WI38 (cell line): Measurements from ENCODE around the gene CYP11A1.
"Not testable (repeated sequence)": the region's sequence is repeated elsewhere in the genome, so short reads cannot be mapped to it uniquely, and the experiment has no call there.

Experiments
- H3K4me3 ChIP-seq: 2 replicates; pipeline ENCODE4 v1.5.1; 2011; ENCODE audit warnings: low read depth, mild to moderate bottlenecking, control low read depth, low read length
- TF ChIP-seq, protein P1 (sequence below): IDR thresholded peaks from 2 replicates; pipeline ENCODE4 v1.5.1; 2012; ENCODE audit warnings: low read depth, mild to moderate bottlenecking, control low read depth, low read length

Gene CYP11A1

DNA sequence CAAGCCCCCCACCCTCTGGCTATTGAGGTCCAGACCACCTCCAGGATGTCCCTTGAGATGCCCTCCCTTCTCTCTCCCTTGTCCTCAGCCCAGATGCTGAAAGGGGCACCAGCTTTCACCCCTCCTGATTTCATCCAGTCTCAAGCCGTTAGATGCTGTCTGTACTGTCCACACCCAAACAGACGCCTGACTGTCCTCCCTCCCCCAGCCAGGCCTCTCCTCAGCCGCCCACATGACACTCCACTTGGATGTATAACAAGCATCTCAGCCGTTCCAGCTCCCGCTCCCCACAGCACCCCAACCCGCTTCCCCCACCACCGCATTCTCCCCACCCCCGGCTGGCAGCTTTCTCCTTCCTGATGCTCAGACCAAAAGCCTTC lies 25.0 kb upstream of the CYP11A1 start:
- TF ChIP-seq, protein P1, sequence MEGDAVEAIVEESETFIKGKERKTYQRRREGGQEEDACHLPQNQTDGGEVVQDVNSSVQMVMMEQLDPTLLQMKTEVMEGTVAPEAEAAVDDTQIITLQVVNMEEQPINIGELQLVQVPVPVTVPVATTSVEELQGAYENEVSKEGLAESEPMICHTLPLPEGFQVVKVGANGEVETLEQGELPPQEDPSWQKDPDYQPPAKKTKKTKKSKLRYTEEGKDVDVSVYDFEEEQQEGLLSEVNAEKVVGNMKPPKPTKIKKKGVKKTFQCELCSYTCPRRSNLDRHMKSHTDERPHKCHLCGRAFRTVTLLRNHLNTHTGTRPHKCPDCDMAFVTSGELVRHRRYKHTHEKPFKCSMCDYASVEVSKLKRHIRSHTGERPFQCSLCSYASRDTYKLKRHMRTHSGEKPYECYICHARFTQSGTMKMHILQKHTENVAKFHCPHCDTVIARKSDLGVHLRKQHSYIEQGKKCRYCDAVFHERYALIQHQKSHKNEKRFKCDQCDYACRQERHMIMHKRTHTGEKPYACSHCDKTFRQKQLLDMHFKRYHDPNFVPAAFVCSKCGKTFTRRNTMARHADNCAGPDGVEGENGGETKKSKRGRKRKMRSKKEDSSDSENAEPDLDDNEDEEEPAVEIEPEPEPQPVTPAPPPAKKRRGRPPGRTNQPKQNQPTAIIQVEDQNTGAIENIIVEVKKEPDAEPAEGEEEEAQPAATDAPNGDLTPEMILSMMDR = no peak
- H3K4me3 ChIP-seq = no peak overlapping the region

DNA sequence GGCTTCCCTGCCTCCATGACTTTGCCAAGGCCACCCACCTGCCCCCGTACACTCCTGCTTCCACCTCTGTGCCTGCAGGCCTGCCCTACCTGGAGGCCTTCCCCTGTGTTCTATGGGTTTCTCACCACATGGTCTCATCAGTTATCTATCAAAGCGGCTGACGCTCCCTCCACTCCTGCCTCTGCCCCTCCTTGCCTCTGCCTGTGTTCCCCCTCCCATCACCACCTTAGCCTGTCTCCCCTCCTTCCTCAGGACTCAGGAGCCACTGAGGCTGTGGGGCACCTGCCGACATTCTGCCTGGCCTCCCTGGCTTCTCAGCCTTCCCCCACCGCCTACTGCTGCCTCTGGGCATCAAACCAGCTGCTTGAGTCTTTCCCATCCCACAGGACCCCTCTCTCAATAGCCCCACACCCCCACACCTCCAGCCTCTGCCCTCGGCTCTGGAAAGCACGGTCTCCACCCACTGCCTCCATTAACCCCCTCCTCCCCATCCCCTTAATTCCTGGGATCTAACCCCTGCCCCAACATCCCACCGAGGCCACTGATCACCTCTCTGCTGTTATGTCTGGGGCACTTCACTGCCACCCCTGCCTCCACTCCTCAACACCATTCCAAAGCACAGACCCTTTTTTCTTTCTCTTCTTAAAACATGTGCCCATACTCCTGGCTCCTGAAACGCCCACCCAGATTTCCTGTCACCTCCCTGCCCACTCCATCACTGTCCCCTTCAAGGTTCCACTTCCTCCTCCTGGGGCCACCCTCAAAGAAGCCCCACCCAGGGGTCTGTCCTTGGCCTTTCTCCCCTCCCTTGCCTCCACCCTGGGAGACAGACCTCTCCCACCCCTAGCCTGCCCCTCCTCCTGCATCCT lies 24.4 kb upstream of the CYP11A1 start:
- TF ChIP-seq, protein P1 = no peak
- H3K4me3 ChIP-seq = no peak overlapping the region

DNA sequence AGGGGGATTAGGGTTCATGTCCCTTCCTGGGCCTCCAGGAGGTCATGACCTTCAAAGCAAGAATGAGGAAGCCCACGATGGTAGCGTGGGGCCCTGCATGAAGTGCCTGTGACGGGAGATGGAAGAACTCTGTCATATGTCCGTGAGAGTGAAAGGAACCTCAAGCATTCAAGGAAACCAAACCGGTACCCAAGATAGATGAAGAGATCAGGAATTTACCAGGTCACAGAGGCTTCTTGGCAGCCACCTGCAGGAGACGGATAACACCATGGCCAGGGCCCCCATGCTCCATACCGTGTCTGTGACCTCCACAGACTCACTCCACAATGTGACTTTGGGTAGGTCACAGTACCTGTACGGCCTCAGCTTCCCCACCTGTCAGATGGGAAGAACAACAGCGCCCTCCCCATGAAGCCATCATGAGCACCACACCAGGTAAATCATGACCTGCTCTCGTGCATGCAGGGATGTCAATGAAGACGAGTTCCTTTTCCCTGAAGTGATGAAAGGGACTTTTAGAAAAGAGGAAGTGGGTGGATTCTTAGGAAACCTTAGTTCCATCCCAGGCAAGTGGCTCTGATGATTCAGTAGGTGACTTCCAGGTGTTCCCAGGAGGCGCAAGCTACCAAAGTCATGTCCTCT lies 23.3 kb upstream of the CYP11A1 start:
- TF ChIP-seq, protein P1 = no peak
- H3K4me3 ChIP-seq = no peak overlapping the region

DNA sequence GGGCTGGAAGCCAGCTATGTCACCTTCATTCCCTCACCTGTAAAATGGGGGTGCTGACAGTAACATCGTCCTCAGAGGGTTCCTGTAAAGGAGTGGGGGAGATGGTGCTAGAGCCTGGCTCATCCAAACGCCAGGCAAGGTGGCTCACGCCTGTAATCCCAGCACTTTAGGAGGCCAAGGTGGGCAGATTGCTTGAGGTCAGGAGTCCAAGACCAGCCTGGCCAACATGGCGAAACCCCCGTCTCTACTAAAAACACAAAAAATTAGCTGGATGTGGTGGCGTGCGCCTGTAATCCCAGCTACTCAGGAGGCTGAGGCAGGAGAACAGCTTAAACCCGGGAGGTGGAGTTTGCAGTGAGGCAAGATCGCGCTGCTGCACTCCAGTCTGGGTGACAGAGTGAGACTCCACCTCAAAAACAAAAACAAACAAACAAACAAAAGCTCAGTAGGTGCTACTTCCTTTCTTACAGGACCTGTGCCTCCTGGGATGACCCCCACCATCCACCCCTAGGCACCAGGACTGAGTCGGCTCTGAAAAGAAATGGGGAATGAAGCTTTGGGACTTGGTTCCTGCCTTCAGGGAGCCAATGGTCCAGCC lies 22.7 kb upstream of the CYP11A1 start:
- not testable (repeated sequence) for H3K4me3 ChIP-seq

DNA sequence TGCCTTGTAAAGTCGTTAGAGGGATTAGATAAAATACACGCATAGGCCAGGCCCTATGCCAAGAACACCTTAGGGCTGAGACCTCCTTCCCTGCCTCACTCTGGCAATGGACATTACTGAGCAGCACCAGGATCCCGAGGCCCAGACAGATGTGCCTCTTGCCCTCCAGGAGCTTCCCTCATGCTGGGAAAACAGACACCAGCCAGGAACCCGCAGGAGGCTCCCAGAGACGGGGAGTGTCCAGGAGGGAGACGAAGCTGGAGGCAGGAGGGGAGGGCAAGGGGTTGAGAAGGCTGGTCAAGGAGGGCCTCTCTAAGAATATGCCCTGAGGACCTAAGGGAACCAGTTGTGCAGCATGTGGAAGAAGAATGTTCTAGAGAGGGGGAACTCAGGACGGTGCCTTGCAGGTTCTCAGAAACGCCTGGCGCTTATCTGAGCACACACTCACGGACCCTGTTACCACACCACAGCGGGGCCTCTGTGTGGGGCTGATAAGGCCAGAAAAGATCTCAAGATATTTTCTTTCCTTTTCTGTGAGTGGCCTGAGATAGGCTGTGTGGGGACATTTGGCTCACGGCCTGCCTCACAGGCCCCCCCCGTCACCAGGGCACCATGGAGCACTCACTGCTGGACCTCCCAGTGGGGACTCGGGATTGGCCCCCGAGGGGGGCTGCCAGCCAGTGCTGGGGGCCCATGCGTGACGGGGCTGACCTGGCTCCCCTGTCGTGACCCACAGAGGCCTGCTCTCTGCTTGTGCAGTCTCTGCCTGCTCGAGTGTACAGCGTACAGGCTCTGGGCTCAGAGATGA lies 22.0 kb upstream of the CYP11A1 start:
- TF ChIP-seq, protein P1 = no peak
- no peak overlapping the region for H3K4me3 ChIP-seq

DNA sequence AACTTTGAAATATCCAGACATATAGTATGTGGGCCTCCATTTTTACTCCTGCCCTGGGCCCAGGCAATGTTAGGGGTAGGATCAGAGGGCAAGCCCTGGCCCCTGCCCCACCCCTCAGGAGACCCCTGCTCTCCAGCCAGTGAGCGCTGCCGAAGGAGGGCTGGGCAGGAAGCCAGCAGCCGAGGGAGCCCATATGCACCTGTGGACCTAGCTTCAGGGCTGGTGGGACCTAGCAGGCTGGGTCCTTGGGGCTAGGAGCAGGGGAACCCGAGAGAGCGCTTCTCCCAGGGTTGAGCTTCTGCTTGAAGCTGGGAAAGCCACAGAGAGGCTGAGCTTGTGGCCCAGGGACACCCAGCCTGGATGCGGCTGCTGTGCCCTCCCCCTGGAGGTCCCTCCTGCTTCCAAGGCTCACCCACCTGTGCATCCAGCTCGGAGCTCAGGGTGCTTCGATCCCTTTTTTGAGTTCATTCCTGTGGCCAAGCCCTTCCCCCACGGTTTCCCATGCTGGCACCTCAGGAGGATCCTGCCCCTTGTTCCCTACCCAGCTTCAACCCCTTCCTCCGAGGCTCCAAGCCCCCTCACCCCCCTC lies 21.0 kb upstream of the CYP11A1 start:
- no peak overlapping the region for H3K4me3 ChIP-seq
- TF ChIP-seq, protein P1 = no peak
